GM19468 (cell line): ENCODE measurements around the gene PHF20.
"Not testable (repeated sequence)": the region's sequence is repeated elsewhere in the genome, so short reads cannot be mapped to it uniquely, and the experiment has no call there.

ENCODE experiments used
- ATAC-seq: cut with Tn5 transposase; IDR thresholded peaks from one replicate; pipeline ENCODE4 v1.9.1; 2021; ENCODE audit warnings: mild to moderate bottlenecking, moderate library complexity, moderate number of reproducible peaks; ENCODE audit not compliant: unreplicated experiment; ENCODE audit errors: extremely low read depth

The PHF20 gene

DNA sequence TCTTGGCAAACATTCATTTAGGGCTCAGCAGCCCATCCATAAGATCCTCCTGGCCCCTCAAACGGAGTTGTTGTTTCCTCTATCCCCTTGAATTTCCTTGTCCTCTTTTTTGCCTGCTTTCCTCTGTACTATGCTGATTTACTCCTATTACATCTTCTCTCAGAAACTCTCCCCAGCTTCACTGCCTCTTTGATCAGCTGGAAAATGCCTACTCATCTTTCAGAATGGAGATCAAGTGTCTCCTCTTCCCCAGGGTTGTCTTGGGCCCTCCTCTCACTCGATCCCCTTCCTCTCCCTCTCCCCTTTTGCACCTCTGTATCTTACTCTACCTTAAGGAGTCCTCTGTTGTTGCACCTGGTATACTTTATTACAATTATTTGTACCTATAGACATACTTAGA is 60.2 kb downstream of the PHF20 start:
- no peak for ATAC-seq

DNA sequence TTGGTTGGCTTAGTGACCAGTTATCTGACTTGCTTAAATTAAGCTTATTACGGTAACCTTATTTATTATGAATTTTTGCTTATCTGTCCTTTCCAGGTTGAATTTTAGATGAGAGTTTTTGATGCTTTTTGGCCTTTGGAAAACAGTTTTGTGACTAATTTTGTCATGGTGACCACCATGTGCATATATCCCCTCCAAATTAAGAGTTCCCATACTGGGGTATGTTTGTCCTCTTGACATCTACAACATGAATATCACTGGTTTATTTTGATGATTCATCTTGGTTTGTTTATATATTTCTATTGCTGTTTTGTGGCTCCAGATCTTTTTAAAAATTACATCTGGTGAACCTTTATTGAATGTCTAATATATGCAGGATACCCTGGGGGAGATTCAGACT is 61.4 kb downstream of the PHF20 start:
- no peak for ATAC-seq

GRCh38 chr20:35837577-35838195 is 65.9 kb downstream of the PHF20 start:
- no peak for ATAC-seq

DNA sequence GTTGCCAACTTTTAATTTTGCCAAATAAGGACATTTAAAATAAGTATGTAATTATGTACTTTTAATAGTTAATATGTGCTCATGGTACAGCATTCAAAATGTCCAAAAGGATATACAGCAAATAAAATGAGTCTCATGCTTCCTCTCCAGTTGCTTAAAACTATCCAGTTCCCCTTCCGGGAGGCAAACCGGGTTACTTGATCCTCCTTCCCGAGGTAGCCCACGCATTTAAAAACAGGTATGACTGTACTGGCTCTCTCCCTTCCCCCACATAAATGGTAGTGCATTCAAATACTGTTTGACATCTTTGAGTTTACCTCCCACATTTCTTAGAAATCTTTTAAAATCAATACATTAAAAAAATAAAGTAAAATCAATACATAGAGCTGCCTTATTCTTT is 66.4 kb downstream of the PHF20 start:
- no peak for ATAC-seq

- ATAC-seq: no peak
Observed at GRCh38 chr20:35839904-35840303, 68.1 kb downstream of the PHF20 start.

DNA sequence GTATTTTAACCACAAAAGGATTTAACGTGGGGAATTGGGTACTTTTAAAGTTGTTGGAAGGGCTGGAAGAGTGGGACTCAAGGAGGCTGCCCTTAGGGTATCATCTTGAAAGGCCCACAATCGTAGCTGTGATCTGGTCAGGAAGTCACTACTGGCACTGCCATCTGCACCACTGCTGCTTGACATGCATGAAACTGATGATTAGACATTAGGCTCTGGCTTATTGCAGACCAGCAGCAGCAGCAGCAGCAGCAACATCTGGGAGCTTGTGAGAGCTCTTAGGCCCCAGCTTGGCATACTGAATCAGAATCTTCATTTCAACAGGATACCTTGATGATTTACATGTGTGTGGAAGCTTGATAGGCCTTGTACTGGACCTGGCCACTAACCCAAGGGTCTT is 68.6 kb downstream of the PHF20 start:
- no peak for ATAC-seq

GRCh38 chr20:35842361-35842760 is 70.5 kb downstream of the PHF20 start:
- no peak for ATAC-seq

GRCh38 chr20:35843894-35844293 is 72.1 kb downstream of the PHF20 start:
- ATAC-seq: not testable (repeated sequence)

DNA sequence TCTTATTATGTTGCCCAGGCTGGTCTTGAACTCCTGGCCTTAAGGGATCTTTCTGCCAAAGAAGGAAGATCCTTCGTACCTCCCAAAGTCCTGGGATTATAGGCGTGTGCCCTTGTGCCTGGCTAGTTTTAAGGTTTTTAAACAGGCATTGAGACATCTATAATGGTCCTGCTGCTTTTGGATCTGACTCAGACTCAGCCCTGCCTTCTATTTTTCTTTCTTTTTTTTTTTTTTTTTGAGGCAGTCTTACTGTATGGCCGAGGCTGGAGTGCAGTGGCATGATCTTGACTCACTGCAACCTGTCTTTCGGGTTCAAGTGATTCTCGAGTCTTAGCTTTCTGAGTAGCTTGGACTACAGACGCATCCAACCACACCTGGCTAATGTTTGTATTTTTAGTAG is 73.7 kb downstream of the PHF20 start:
- no peak for ATAC-seq

DNA sequence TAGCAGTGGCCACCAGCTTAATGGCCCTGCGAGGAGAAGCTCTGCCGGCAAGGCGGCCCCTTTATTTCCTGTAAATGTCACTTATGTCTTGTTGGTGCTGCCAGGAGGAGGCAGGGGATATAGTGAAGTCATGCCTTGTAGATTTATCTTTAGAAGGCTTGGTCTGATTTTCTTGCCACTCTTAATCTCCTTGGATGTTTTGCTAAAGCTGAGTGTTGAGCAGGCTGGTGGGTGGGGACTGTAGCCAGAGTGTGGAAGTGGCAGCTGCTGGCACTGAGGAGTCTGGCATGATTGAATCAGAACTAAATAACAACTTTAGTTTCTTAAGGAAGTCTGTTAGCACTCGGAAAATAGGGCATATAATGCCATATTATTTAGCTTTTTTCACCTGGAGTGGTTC is 77.9 kb downstream of the PHF20 start:
- ATAC-seq: no peak

- ATAC-seq: not testable (repeated sequence)
Observed at GRCh38 chr20:35851659-35852058, 79.8 kb downstream of the PHF20 start.

DNA sequence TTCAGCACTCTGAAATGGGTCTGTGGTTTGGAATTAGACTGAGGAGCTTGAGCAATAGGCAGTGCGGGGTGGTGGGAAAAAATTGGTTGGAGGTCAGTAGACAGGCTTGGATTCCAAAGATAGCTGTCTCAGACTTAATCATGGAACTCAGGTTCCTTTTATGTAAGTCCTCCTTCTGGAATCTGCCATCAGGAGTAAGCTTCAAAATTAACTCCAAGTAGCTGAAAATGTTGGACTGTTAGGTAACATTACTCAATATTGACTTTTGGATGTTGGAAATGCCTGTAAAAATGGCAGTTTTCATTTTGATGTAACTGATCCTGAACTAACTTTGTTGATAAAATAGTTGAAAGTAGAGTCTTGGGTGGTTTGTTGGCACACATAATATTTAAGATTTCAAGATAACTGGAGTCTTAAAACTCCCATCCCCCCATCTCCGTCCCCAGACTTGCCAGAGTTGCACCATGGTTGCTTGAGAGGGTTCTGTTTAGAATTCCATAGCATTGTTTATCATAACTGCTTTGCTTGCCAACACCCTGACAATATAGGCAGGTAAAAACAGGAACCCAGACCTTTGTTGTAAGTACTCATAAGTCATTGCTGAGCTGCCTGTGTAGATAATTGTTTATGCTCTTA is 83.0 kb downstream of the PHF20 start:
- no peak for ATAC-seq

DNA sequence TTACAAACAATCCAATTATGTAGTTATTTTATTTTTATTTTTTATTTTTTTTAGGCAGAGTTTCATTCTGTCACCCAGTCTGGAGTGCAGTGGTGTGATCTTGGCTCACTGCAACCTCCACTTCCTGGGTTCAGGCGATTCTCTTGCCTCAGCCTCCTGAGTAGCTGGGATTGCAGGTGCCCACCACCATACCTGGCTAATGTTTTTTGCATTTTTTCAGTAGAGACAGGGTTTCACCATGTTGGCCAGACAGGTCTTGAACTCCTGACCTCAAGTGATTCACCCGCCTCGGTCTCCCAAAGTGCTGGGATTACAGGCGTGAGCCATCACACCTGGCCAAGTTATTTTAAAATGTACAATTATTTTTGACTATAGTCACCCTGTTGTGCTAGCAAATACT is 83.8 kb downstream of the PHF20 start:
- ATAC-seq: not testable (repeated sequence)

- ATAC-seq: no peak
Observed at GRCh38 chr20:35856866-35857265, 85.1 kb downstream of the PHF20 start.

GRCh38 chr20:35866418-35867202 is 94.8 kb downstream of the PHF20 start:
- no peak for ATAC-seq

DNA sequence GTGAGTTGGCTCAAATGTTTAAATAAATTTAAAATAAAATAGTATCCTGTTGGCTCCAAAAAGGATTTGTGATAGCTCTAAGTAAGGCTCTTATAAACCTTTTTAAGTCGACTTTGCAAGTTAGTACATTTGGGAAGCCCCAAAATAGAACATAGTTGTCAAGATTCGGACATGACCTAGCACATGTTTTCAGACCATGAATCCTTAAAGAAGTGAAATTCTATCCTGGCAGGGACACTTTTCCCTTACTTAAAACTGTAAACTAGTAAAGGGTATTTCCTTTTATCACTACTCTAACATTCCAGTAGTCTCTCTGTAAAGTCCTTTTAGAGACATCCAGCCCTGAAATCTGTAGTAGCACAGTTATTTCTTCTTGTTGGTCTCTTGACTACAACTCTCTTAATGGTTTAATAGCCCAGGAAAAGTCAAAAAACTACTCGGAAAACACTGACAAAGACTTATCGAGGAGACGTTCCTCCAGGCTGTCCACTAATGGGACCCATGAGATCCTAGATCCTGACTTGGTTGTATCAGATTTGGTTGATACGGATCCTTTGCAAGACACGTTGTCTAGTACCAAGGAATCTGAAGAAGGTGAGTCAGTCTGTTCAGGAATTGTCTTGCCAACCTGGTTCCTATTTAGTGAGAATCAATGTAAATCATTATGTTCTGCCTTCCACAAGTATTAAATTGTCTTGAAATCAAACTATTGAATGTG is 98.9 kb downstream of the PHF20 start:
- ATAC-seq: no peak

DNA sequence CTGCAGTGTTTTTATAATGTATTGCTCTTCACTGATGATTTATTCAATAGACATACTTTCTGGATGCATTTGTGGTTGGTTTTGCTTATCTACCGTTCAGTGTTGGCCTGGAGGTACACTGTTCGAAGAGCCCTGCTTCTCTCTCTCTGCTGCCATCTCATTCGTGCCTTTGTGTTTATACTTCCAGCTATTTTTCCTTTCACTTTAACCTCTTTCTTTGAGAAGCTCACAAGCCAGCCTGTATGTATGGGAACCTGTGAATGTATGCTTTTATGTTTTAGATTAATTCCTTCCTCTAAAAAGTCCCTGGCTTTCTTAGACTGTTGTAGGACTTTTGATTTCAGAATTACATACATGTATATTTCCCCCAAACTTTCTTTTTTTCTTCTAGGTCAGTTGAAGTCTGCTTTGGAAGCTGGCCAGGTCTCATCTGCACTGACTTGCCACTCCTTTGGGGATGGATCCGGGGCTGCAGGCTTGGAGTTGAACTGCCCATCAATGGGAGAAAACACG is 99.5 kb downstream of the PHF20 start:
- no peak for ATAC-seq

GRCh38 chr20:35876033-35876320 is 104.2 kb downstream of the PHF20 start:
- ATAC-seq: no peak

DNA sequence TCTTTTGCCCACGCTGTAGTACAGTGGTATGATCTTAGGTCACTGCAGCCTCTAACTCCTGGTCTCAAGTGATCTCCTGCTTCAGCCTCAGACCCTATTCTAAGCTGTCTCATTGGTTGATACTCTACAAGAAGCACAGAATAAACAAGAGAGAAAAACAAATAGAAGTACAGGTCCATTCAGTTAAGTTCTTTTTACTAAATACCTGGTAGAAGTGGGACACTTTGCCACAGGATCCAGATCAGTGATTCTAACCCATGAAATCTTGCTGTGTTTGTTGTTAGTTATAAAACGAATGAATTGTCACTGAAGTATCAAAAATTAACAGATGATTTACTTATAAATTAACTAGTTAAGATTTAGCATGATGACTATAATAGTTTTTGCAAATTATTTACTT is 105.8 kb downstream of the PHF20 start:
- ATAC-seq: no peak

DNA sequence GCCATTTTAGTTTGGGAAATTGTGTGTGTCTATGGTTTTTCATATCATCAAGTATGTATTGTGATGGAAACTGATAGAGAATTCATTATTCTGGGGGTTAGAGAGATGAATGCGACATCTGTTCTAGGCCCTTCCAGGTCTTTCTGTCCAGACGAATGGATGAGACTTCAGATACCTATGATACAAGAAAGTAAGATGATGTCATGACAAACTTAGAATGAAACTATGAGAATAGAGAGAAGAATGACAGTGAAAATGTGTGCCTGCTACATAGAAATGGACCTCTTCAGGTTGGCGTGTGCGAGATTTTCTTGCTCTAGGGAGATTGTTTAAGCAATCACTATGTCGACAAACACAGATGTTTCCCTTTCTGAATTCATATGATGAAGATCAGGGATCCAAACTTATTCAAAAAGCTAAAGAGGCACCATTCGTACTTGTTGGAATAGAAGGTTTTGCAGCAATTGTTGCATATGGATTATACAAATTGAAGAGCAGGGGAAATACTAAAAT is 106.4 kb downstream of the PHF20 start:
- no peak for ATAC-seq

DNA sequence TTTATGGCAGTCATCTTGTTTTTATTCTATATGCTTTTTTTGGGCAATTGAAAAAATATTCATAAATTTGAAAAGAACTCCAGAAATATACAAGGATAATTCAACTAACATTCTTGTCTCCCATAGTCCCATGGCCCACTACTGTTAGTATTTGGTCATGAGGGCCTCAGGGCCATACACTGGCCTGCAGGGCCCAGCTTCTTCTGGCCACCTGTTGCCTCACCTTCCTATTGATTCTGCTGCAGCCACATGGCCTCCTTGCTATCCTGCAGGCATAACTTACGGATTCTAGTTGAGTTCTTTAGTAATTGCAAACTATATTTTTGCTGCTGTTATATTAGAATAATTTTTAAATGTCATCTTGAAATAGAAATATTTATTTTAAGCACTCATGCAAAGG is 109.9 kb downstream of the PHF20 start:
- ATAC-seq: no peak
